Left ventricle myocardium superior (tissue), 1 donor: ENCODE results near the gene KMO. TPM values are rescaled to one million over a fixed set of nuclear protein-coding genes. Genes with fewer than 3 reads are reported as not detected.

Experiments used
- ATAC-seq: fragments of 200-7000 bp; cut with Tn5 transposase; one replicate; pipeline ENCODE4 v1.9.1; 2020; ENCODE audit warnings: mild to moderate bottlenecking, moderate library complexity
- DNase-seq: peaks from one replicate; pipeline ENCODE4 v3.0.0-alpha.2; 2020
- intact Hi-C: fragments of 100-400 bp; cut with micrococcal nuclease; formaldehyde crosslinking; loops from one replicate; pipeline ENCODE4 v1.11.0; 2022
- total RNA-seq: library from RNA; stranded (reverse); fragmentation: NEBNext Ultra II Directional; extraction: Animal tissue kit (Norgen Biotek cat#: 25700); gene quantifications from one replicate; pipeline ENCODE4 v1.2.1, GENCODE V29; 2021
- donor health status: DM: no; HTN: yes; CAD: no; lungs with severe emphysema.

The KMO gene
- total RNA-seq, 1 donor from 2014 or later: 0.22 TPM

GRCh38 chr1:241638909-241639622 is 106.9 kb downstream of the KMO start:
- ATAC-seq: no peak
- intact Hi-C loops: loop anchor here (10.0 kb wide), 1 partner anchor 114 kb away; no protein-coding TSS in a partner anchor
- no peak for DNase-seq

- DNase-seq: no peak
- ATAC-seq: peak; percentile 27
- intact Hi-C loops: loop anchor here (10.0 kb wide), 1 partner anchor 115 kb away; no protein-coding TSS in a partner anchor
Measured at GRCh38 chr1:241639623-241640148, 107.5 kb downstream of the KMO start.

- DNase-seq (peak; percentile 98), ATAC-seq (peak; percentile 100)
- intact Hi-C loops: no loop called here
Measured at GRCh38 chr1:241640149-241640866, 108.1 kb downstream of the KMO start, which contains the start of the genes CHML and OPN3. Gene CHML, minus strand, starts transcription at chr1:241640369. Its CDS starts 4,603 bp downstream, at chr1:241635766. Gene OPN3, minus strand, starts transcription at chr1:241640369. Its CDS starts 115 bp downstream, at chr1:241640254.

GRCh38 chr1:241640867-241641622 is 108.9 kb downstream of the KMO start:
- ATAC-seq (no peak), DNase-seq (no peak)
- intact Hi-C loops: no loop called here

- DNase-seq (no peak), ATAC-seq (no peak)
- intact Hi-C loops: no loop called here
Measured at GRCh38 chr1:241641773-241642592, 109.8 kb downstream of the KMO start.

- DNase-seq: no peak
- no peak for ATAC-seq
- intact Hi-C loops: no loop called here
Measured at GRCh38 chr1:241642593-241642944, 110.4 kb downstream of the KMO start.

GRCh38 chr1:241644259-241644658 is 112.1 kb downstream of the KMO start:
- DNase-seq (no peak), ATAC-seq (no peak)
- intact Hi-C loops: no loop called here

- intact Hi-C loops: no loop called here
- ATAC-seq: no peak
- no peak for DNase-seq
Measured at GRCh38 chr1:241645199-241645598, 113.0 kb downstream of the KMO start.

Other genes starting within 250 kb of the KMO start
- not detected for gene RGS7, start 175.2 kb upstream of the KMO start, total RNA-seq
- 242 TPM for gene FH, start 12.6 kb upstream of the KMO start, total RNA-seq
- 6.0 TPM for gene CHML, start 108.0 kb downstream of the KMO start, total RNA-seq
- gene OPN3, start 108.0 kb downstream of the KMO start, total RNA-seq: 4.3 TPM
- gene WDR64, start 119.9 kb downstream of the KMO start, total RNA-seq: not detected